K562 (cell line): ENCODE data around the gene HBG1. TPM values are rescaled to one million over a fixed set of nuclear protein-coding genes. Genes with fewer than 3 reads are reported as not detected.

ENCODE experiments used
- ATAC-seq: fragments of 200-7000 bp; cut with Tn5 transposase; 3 replicates; pipeline ENCODE4 v1.9.1; 2020; ENCODE audit warnings: moderate library complexity
- BruUV-seq: library from RNA; stranded (reverse); fragments of 400-500 nt; replicated peaks from 2 replicates; lab custom pipeline; 2021; lab: Mats Ljungman, UMichigan
- CTCF ChIA-PET: fragments of 300-600 bp; formaldehyde crosslinking; extraction: SDS; loops from one replicate; lab custom pipeline; 2021; ENCODE audit warnings: low intra/inter-chr PET ratio; lab: Yijun Ruan, JAX
- POLR2A ChIA-PET: fragments of 300-600, 350-650 bp; sonication (Branson Sonifier 250); formaldehyde crosslinking; extraction: SDS; loops from one replicate; lab custom pipeline; 2021; ENCODE audit warnings: antibody characterized with exemption, inconsistent platforms; lab: Yijun Ruan, JAX
- DNase-seq, 4 experiments: peaks; one replicate each; pipeline versions ENCODE4 v3.0.0 to v3.0.0-alpha.2; 2011 to 2018; ENCODE audit warnings: low spot score in 3 of 4, mixed read lengths in 3 of 4; ENCODE audit errors: extremely low read depth in 1 of 4
- FAIRE-seq: peaks from 2 replicates; lab custom pipeline; 2011; peaks lifted over from hg19 to GRCh38; lab: Jason Lieb, UNC
- H2AFZ ChIP-seq: 2 replicates; pipeline ENCODE4 v1.6.0; 2011; ENCODE audit warnings: low read depth, low read length, control low read depth, inconsistent platforms
- H3K27ac ChIP-seq: fragments of 200-600 bp; 3 replicates; pipeline ENCODE4 v1.8.0; 2011; ENCODE audit warnings: low read depth, mild to moderate bottlenecking, control low read depth, inconsistent platforms, low read length, moderate library complexity, mixed read lengths; ENCODE audit errors: extremely low read depth
- H3K27me3 ChIP-seq, 2 experiments: fragments of 300-600 bp in 1 of 2; 2 replicates in 1 of 2; 3 replicates in 1 of 2; pipeline versions ENCODE4 v1.6.0 to v1.8.0; 2011; ENCODE audit warnings: inconsistent platforms in 2 of 2, low read length in 2 of 2, mild to moderate bottlenecking in 1 of 2, mixed read lengths in 1 of 2, moderate library complexity in 1 of 2; ENCODE audit not compliant: control insufficient read depth in 2 of 2, insufficient read depth in 2 of 2
- H3K36me3 ChIP-seq: fragments of 300-600 bp; 3 replicates; pipeline ENCODE4 v1.8.0; 2011; ENCODE audit warnings: mild to moderate bottlenecking, low read length, inconsistent platforms; ENCODE audit not compliant: control insufficient read depth, insufficient read depth
- H3K4me1 ChIP-seq, 2 experiments: fragments of 200-600 bp in 1 of 2; replicated peaks in 1 of 2; 2 replicates in 1 of 2; 3 replicates in 1 of 2; pipeline versions ENCODE4 v1.5.1 to v1.8.0; 2011; ENCODE audit warnings: inconsistent platforms in 2 of 2, low read length in 2 of 2, mild to moderate bottlenecking in 1 of 2, mixed read lengths in 1 of 2, moderate library complexity in 1 of 2; ENCODE audit not compliant: control insufficient read depth in 2 of 2, insufficient read depth in 2 of 2
- H3K4me2 ChIP-seq: 2 replicates; pipeline ENCODE4 v1.6.1; 2011; ENCODE audit warnings: low read length, control low read depth, inconsistent platforms, mixed read lengths; ENCODE audit not compliant: insufficient read depth
- H3K4me3 ChIP-seq: fragments of 200-600 bp; sonication (generic), shearing (Covaris generic); 2 replicates; pipeline ENCODE4 v1.5.1; 2016; ENCODE audit warnings: control low read depth, inconsistent platforms
- H3K79me2 ChIP-seq: fragments of 200-600 bp; 3 replicates; pipeline ENCODE4 v1.8.0; 2011; ENCODE audit warnings: low read length, inconsistent platforms; ENCODE audit not compliant: control insufficient read depth, insufficient read depth
- H3K9ac ChIP-seq, 2 experiments: 2 replicates each; pipeline versions ENCODE4 v1.6.0 to v1.6.1; 2011; ENCODE audit warnings: low read depth in 2 of 2, low read length in 2 of 2, control low read depth in 1 of 2, inconsistent platforms in 1 of 2, mild to moderate bottlenecking in 1 of 2, mixed read lengths in 1 of 2; ENCODE audit not compliant: insufficient read depth in 1 of 2
- H3K9me1 ChIP-seq: one replicate; pipeline ENCODE4 v1.6.0; 2011; ENCODE audit warnings: inconsistent platforms, mild to moderate bottlenecking, low read length, moderate library complexity; ENCODE audit not compliant: control insufficient read depth, insufficient read depth
- H3K9me3 ChIP-seq: replicated peaks from 2 replicates; pipeline ENCODE4 v1.5.1; 2011; ENCODE audit warnings: low read depth, low read length, inconsistent platforms; ENCODE audit not compliant: control insufficient read depth, insufficient read depth
- H4K20me1 ChIP-seq: replicated peaks from 2 replicates; pipeline ENCODE4 v1.6.1; 2011; ENCODE audit warnings: low read length, inconsistent platforms, mixed read lengths; ENCODE audit not compliant: control insufficient read depth, insufficient read depth
- E2F3 ChIP-seq: fragments of 250-450 bp; sonication (Bioruptor Pico); IDR thresholded peaks from 2 replicates; pipeline ENCODE4 v1.4.0; 2020; ENCODE audit warnings: mild to moderate bottlenecking
- GMEB1 ChIP-seq: fragments of 250-450 bp; sonication (Bioruptor Pico); IDR thresholded peaks from 2 replicates; pipeline ENCODE4 v1.4.0; 2020; ENCODE audit warnings: mild to moderate bottlenecking
- HDAC1 ChIP-seq, 2 experiments: fragments of 450-650 bp; IDR thresholded peaks; 2 replicates each; pipeline ENCODE4 v1.6.1; 2016 to 2017; ENCODE audit warnings: inconsistent platforms in 1 of 2, mild to moderate bottlenecking in 1 of 2, moderate library complexity in 1 of 2
- HNRNPLL ChIP-seq: fragments of 200-400 bp; formaldehyde crosslinking; IDR thresholded peaks from 2 replicates; pipeline ENCODE4 v1.6.1; 2017; ENCODE audit warnings: low read length, low read depth, mild to moderate bottlenecking; ENCODE audit not compliant: poor library complexity, severe bottlenecking
- IFI16 ChIP-seq: fragments of 250-450 bp; sonication (Bioruptor Pico); IDR thresholded peaks from 2 replicates; pipeline ENCODE4 v2.1.2; 2022; ENCODE audit warnings: mild to moderate bottlenecking, inconsistent platforms
- MAFG ChIP-seq: fragments of 450-650 bp; conservative IDR thresholded peaks from 2 replicates; pipeline ENCODE4 v1.6.1; 2016; ENCODE audit warnings: missing genetic modification characterization, missing compliant biosample characterization
- MBD2 ChIP-seq: sonication (generic); IDR thresholded peaks from 2 replicates; pipeline ENCODE4 v1.6.1; 2016; ENCODE audit warnings: low read depth, borderline replicate concordance
- NR2C2 ChIP-seq, 2 experiments: fragments of 200-800 bp in 1 of 2; sonication (Bioruptor generic) in 1 of 2; sonication (generic) in 1 of 2; formaldehyde crosslinking in 1 of 2; IDR thresholded peaks; 2 replicates each; pipeline versions ENCODE4 v1.6.1 to v1.8.0; 2016 to 2022; ENCODE audit warnings: mild to moderate bottlenecking in 1 of 2, missing compliant biosample characterization in 1 of 2, missing genetic modification characterization in 1 of 2, missing genetic modification reagents in 1 of 2
- PRPF4 ChIP-seq: fragments of 200-400 bp; formaldehyde crosslinking; IDR thresholded peaks from one replicate; pipeline ENCODE4 v1.6.1; 2017; ENCODE audit warnings: low read length, low read depth, mild to moderate bottlenecking; ENCODE audit not compliant: insufficient read depth, poor library complexity, severe bottlenecking
- PTRF ChIP-seq: fragments of 450-650 bp; IDR thresholded peaks from 2 replicates; pipeline ENCODE4 v1.6.1; 2016; ENCODE audit warnings: mild to moderate bottlenecking, missing genetic modification characterization, missing compliant biosample characterization
- SPI1 ChIP-seq: IDR thresholded peaks from 2 replicates; pipeline ENCODE4 v1.6.1; 2011; ENCODE audit warnings: low read depth, low read length, control low read depth, borderline replicate concordance
- TARDBP ChIP-seq: fragments of 450-650 bp; IDR thresholded peaks from 2 replicates; pipeline ENCODE4 v1.6.1; 2016
- ZFP91 ChIP-seq: sonication (generic); formaldehyde crosslinking; IDR thresholded peaks from 2 replicates; pipeline ENCODE4 v1.8.0; 2022; ENCODE audit warnings: mild to moderate bottlenecking, missing genetic modification reagents
- ZSCAN29 ChIP-seq: fragments of 450-650 bp; IDR thresholded peaks from 2 replicates; pipeline ENCODE4 v1.6.1; 2017
- WGBS: fragments of 100-300 bp; shearing (Covaris generic); methylation state at CpG from one replicate; pipeline ENCODE4 v1.1.6; 2016; ENCODE audit warnings: low coverage, mixed read lengths; ENCODE audit not compliant: insufficient coverage; ENCODE audit errors: missing lambda C conversion rate; 5-methylcytosine and 5-hydroxymethylcytosine counted together
- in situ Hi-C: fragments of 300-500 bp; cut with MboI; formaldehyde crosslinking; loops from 4 replicates; pipeline ENCODE4 v1.15.0; 2018; ENCODE audit warnings: inconsistent platforms, mixed read lengths
- intact Hi-C: fragments of 100-400 bp; cut with micrococcal nuclease; formaldehyde crosslinking; loops from 2 replicates; pipeline ENCODE4 v1.14.2; 2022
- polyA plus RNA-seq, 8 experiments: library from polyadenylated mRNA; depleted of rRNA in 4 of 8; stranded (reverse) in 5 of 8; unstranded in 3 of 8; fragments of >200 nt; fragmentation: Nextera tagmentation in 2 of 8; fragmentation: Illumina TruSeq in 1 of 8; extraction: Ambion mirVana in 2 of 8; extraction: Trizol in 1 of 8; gene quantifications; 2 replicates each; pipeline versions ENCODE4 v1.2.1 to v1.2.3, GENCODE V29; 2011 to 2014; ENCODE audit warnings: inconsistent platforms in 1 of 8, missing spikeins in 1 of 8
- total RNA-seq, 7 experiments: library from RNA; depleted of rRNA in 6 of 7; stranded (reverse); fragments of >200 nt in 6 of 7; fragmentation: Illumina TruSeq in 2 of 7; extraction: Trizol in 2 of 7; gene quantifications; 2 replicates each; pipeline versions ENCODE4 v1.2.1 to v1.2.3, GENCODE V29; 2011 to 2021; ENCODE audit warnings: low replicate concordance in 1 of 7
- TF ChIP-seq, protein P1 (sequence below), 2 experiments: fragments of 450-650 bp; conservative IDR thresholded peaks; 2 replicates each; pipeline ENCODE4 v1.6.1; 2017; ENCODE audit warnings: mild to moderate bottlenecking in 2 of 2, moderate library complexity in 2 of 2

Gene HBG1
- total and polyA plus RNA-seq, 9 of the 15 experiments (the other 6 are each of a cell fraction or from before 2014, with no cell fraction given) = 1,066 to 16,338 (median 4,898) TPM

- Histone ChIP-seq H3K9me3 (no peaks in the 10 kb centered on the region), H3K27ac (peak overlapping the region; percentile 80), H3K9ac (peak overlapping the region; percentile 70 to 80; a peak in 3 of 4 replicates), H4K20me1 (0 out of 2 replicates have a peak, but pooled peaks cover 5% of the 10 kb centered on the region), H3K4me2 (peak overlapping the region; percentile 88), H3K79me2 (peaks cover 85% of the 10 kb centered on the region), H3K4me1 (peaks cover 8 to 36% of the 10 kb centered on the region in 2 experiments), H3K36me3 (peaks cover 40% of the 10 kb centered on the region), H3K4me3 (peak overlapping the region; percentile 26), H3K9me1 (no peaks in the 10 kb centered on the region), H2AFZ (peak overlapping the region; percentile 48; the same call in 1 of the 2 replicates), H3K27me3 (no peaks in the 10 kb centered on the region)
- intact Hi-C loops (loop anchor here (2.0 kb wide), 3 partner anchors 36 to 118 kb away; no protein-coding TSS in a partner anchor), in situ Hi-C loops (loop anchor here (5.0 kb wide), 1 partner anchor 44 kb away; no protein-coding TSS in a partner anchor)
- 5% methylated on average over 7 of the region's 7 CpGs for WGBS
- FAIRE-seq (peak; percentile 77), DNase-seq (peak in 2 of 4 experiments; percentile 59 to 88), ATAC-seq (peak; percentile 61)
- POLR2A ChIA-PET = interaction anchor here (0.7 to 1.6 kb wide), 7 partner anchors 10 to 224 kb away, joined by 3 to 10 read pairs (median 3); partner anchors contain the start of gene HBD
- CTCF ChIA-PET = interaction anchor here (1.0 kb wide), 1 partner anchor 48 kb away, joined by 3 read pairs; no protein-coding TSS in a partner anchor
- no TSS peak for BruUV-seq
- no peak for TF ChIP-seq TARDBP
- no peak for TF ChIP-seq PTRF (tag)
- TF ChIP-seq MBD2 = no peak
- TF ChIP-seq IFI16 (CRISPR knock-in tag) = no peak
- TF ChIP-seq GMEB1 (CRISPR knock-in tag) = no peak
- TF ChIP-seq, protein P1, sequence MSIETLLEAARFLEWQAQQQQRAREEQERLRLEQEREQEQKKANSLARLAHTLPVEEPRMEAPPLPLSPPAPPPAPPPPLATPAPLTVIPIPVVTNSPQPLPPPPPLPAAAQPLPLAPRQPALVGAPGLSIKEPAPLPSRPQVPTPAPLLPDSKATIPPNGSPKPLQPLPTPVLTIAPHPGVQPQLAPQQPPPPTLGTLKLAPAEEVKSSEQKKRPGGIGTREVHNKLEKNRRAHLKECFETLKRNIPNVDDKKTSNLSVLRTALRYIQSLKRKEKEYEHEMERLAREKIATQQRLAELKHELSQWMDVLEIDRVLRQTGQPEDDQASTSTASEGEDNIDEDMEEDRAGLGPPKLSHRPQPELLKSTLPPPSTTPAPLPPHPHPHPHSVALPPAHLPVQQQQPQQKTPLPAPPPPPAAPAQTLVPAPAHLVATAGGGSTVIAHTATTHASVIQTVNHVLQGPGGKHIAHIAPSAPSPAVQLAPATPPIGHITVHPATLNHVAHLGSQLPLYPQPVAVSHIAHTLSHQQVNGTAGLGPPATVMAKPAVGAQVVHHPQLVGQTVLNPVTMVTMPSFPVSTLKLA (conservative IDR thresholded peaks at IDR 0.05) = peak; percentile 93 to 95
- TF ChIP-seq E2F3 (CRISPR knock-in tag) = no peak
- no peak for TF ChIP-seq NR2C2 (CRISPR knock-in tag; IDR thresholded peaks at IDR 0.05)
- TF ChIP-seq NR2C2 (tag; IDR thresholded peaks at IDR 0.05) = peak; percentile 53; the same call in 1 of the 2 replicates
- TF ChIP-seq PRPF4 = no peak
- no peak for TF ChIP-seq SPI1
- TF ChIP-seq ZFP91 (CRISPR knock-in tag) = no peak
- TF ChIP-seq HNRNPLL = peak; percentile 20
- peak; percentile 24 to 79; a peak in 1 of 4 replicates for TF ChIP-seq HDAC1 (IDR thresholded peaks at IDR 0.05)
- no peak for TF ChIP-seq ZSCAN29
- no peak for TF ChIP-seq MAFG (tag)
These were observed 6.5 kb downstream of the HBG1 start for GRCh38 chr11:5242933-5243815.
